ENCODE data around the gene WDR64.

DNA sequence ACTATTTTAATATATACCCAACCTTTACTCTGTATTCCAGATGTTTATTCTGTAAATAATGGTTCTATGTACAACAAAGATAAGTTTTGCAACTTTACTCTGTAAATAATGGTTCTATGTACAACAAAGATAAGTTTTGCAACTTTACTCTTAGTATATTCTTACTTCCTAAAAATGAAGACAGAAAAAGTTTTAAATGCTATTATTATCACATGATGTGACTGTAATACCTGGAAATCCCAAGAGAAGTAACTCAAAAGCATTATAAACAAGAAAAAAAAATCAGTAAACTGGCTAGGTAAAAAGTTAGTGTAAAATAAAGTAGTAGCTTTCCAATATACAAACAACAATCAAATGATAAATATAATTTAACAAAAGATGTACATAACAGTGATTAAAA, 177.4 kb downstream of the WDR64 start:
- TF ChIP-seq, protein P1, sequence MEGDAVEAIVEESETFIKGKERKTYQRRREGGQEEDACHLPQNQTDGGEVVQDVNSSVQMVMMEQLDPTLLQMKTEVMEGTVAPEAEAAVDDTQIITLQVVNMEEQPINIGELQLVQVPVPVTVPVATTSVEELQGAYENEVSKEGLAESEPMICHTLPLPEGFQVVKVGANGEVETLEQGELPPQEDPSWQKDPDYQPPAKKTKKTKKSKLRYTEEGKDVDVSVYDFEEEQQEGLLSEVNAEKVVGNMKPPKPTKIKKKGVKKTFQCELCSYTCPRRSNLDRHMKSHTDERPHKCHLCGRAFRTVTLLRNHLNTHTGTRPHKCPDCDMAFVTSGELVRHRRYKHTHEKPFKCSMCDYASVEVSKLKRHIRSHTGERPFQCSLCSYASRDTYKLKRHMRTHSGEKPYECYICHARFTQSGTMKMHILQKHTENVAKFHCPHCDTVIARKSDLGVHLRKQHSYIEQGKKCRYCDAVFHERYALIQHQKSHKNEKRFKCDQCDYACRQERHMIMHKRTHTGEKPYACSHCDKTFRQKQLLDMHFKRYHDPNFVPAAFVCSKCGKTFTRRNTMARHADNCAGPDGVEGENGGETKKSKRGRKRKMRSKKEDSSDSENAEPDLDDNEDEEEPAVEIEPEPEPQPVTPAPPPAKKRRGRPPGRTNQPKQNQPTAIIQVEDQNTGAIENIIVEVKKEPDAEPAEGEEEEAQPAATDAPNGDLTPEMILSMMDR (IDR thresholded peaks at IDR 0.05): no peak
- no peak for TF ChIP-seq POLR2A (IDR thresholded peaks at IDR 0.05)
